Vagina (tissue), 2 donors: ENCODE data around the gene NFATC4.

Experiments
- CTCF ChIP-seq, 3 experiments: fragments of 450-650 bp in 2 of 3; fragments of 200-600 bp in 1 of 3; sonication (generic) in 1 of 3; IDR thresholded peaks; one replicate each; pipeline ENCODE4 v1.5.1; 2017 to 2019; ENCODE audit warnings: antibody characterized with exemption in 3 of 3, mild to moderate bottlenecking in 2 of 3, moderate library complexity in 2 of 3
- POLR2A ChIP-seq, 2 donors: fragments of 450-650 bp; IDR thresholded peaks; one replicate each; pipeline ENCODE4 v1.6.1; 2017; ENCODE audit warnings: antibody characterized with exemption in 2 of 2, mild to moderate bottlenecking in 2 of 2, moderate library complexity in 2 of 2

GRCh38 chr14:24390701-24391468 is 22.9 kb downstream of the NFATC4 start:
- no peak for TF ChIP-seq CTCF (IDR thresholded peaks at IDR 0.05)
- TF ChIP-seq POLR2A (IDR thresholded peaks at IDR 0.05), result no peak
